Endothelial cell of umbilical vein (primary cell): ENCODE measurements around the gene VRK1. TPM values are rescaled to one million over a fixed set of nuclear protein-coding genes. Genes with fewer than 3 reads are reported as not detected.

Experiments
- BruUV-seq: library from RNA; stranded (reverse); fragments of 400-500 nt; replicated peaks from 2 replicates; lab custom pipeline; 2021; lab: Mats Ljungman, UMichigan
- CTCF ChIA-PET: fragments of 300-600, 350-600 bp; sonication (Branson Sonifier 250); formaldehyde crosslinking; loops from one replicate; lab custom pipeline; 2021; ENCODE audit warnings: antibody characterized with exemption, inconsistent platforms; lab: Charles Lee
- POLR2A ChIA-PET: fragments of 300-600, 350-600 bp; sonication (Branson Sonifier 250); formaldehyde crosslinking; loops from one replicate; lab custom pipeline; 2021; ENCODE audit warnings: antibody characterized with exemption, inconsistent platforms; lab: Charles Lee
- DNase-seq: peaks from one replicate; pipeline ENCODE4 v3.0.0-alpha.2; 2011; ENCODE audit warnings: low read depth, low spot score
- FAIRE-seq: peaks from 2 replicates; lab custom pipeline; 2011; peaks lifted over from hg19 to GRCh38; lab: Jason Lieb, UNC
- H2AFZ ChIP-seq: 2 replicates; pipeline ENCODE4 v1.6.0; 2012; ENCODE audit warnings: low read depth, low read length, control low read depth, inconsistent platforms
- H3K27ac ChIP-seq: 2 replicates; pipeline ENCODE4 v1.5.1; 2011; ENCODE audit warnings: low read depth, mild to moderate bottlenecking, control low read depth, low read length, moderate library complexity; ENCODE audit not compliant: insufficient read depth
- H3K27me3 ChIP-seq, 2 experiments: 2 replicates each; pipeline versions ENCODE4 v1.6.0 to v1.6.1; 2011; ENCODE audit warnings: low read length in 2 of 2, mixed read lengths in 1 of 2; ENCODE audit not compliant: control insufficient read depth in 2 of 2, insufficient read depth in 2 of 2
- H3K36me3 ChIP-seq, 2 experiments: 2 replicates in 1 of 2; 3 replicates in 1 of 2; pipeline ENCODE4 v1.5.1; 2011; ENCODE audit warnings: low read length in 2 of 2, mild to moderate bottlenecking in 1 of 2, moderate library complexity in 1 of 2; ENCODE audit not compliant: control insufficient read depth in 2 of 2, insufficient read depth in 2 of 2; ENCODE audit errors: extremely low read depth in 1 of 2
- H3K4me1 ChIP-seq: 3 replicates; pipeline ENCODE4 v1.5.1; 2011; ENCODE audit warnings: mild to moderate bottlenecking, low read length; ENCODE audit not compliant: control insufficient read depth, insufficient read depth; ENCODE audit errors: extremely low read depth
- H3K4me2 ChIP-seq: 2 replicates; pipeline ENCODE4 v1.6.1; 2011; ENCODE audit warnings: low read length, control low read depth, mixed read lengths; ENCODE audit not compliant: insufficient read depth
- H3K4me3 ChIP-seq, 3 experiments: fragments of 200-600 bp in 1 of 3; sonication (generic), shearing (Covaris generic) in 1 of 3; replicated peaks in 1 of 3; 2 replicates each; pipeline ENCODE4 v1.5.1; 2011 to 2016; ENCODE audit warnings: control low read depth in 3 of 3, low read length in 3 of 3, mild to moderate bottlenecking in 2 of 3, inconsistent platforms in 1 of 3, low read depth in 1 of 3, moderate library complexity in 1 of 3; ENCODE audit not compliant: insufficient read depth in 1 of 3
- H3K79me2 ChIP-seq: 2 replicates; pipeline ENCODE4 v1.6.0; 2012; ENCODE audit warnings: low read length, inconsistent platforms; ENCODE audit not compliant: control insufficient read depth, insufficient read depth
- H3K9ac ChIP-seq: replicated peaks from 2 replicates; pipeline ENCODE3; 2011; ENCODE audit warnings: low read length, control low read depth; ENCODE audit not compliant: insufficient read depth; ENCODE audit errors: extremely low read depth
- H3K9me1 ChIP-seq: replicated peaks from 3 replicates; pipeline ENCODE4 v1.6.0; 2011; ENCODE audit warnings: mild to moderate bottlenecking, low read length; ENCODE audit not compliant: control insufficient read depth, insufficient read depth; ENCODE audit errors: extremely low read depth
- H3K9me3 ChIP-seq: replicated peaks from 2 replicates; pipeline ENCODE4 v1.5.1; 2012; ENCODE audit warnings: low read length, inconsistent platforms; ENCODE audit not compliant: control insufficient read depth, insufficient read depth
- H4K20me1 ChIP-seq: replicated peaks from 2 replicates; pipeline ENCODE3; 2011; ENCODE audit warnings: mild to moderate bottlenecking, low read length; ENCODE audit not compliant: control insufficient read depth, insufficient read depth; ENCODE audit errors: extremely low read depth
- CTCF ChIP-seq, 2 donors: IDR thresholded peaks; 1 replicate in 1 of 2; 2 replicates in 1 of 2; pipeline ENCODE4 v1.5.1; 2011; ENCODE audit warnings: low read length in 2 of 2, mild to moderate bottlenecking in 2 of 2, moderate library complexity in 2 of 2, control low read depth in 1 of 2, inconsistent platforms in 1 of 2, low read depth in 1 of 2; ENCODE audit not compliant: insufficient read depth in 1 of 2; ENCODE audit errors: extremely low read depth in 1 of 2
- FOS ChIP-seq: IDR thresholded peaks from 2 replicates; pipeline ENCODE4 v1.6.1; 2011; ENCODE audit warnings: mild to moderate bottlenecking, low read length, moderate library complexity, borderline replicate concordance; ENCODE audit not compliant: insufficient read depth
- GATA2 ChIP-seq: IDR thresholded peaks from 2 replicates; pipeline ENCODE4 v1.7.0; 2011; ENCODE audit warnings: low read depth, mild to moderate bottlenecking, moderate library complexity, mixed read lengths, low read length; ENCODE audit not compliant: insufficient read length, insufficient read depth
- JUN ChIP-seq: IDR thresholded peaks from 2 replicates; pipeline ENCODE4 v1.6.1; 2011; ENCODE audit warnings: borderline replicate concordance, low read depth; ENCODE audit not compliant: insufficient read length, insufficient read depth
- MAX ChIP-seq: IDR thresholded peaks from 2 replicates; pipeline ENCODE4 v1.6.1; 2011; ENCODE audit not compliant: insufficient read depth, insufficient read length
- MYC ChIP-seq: IDR thresholded peaks from one replicate; pipeline ENCODE4 v1.6.1; 2011; ENCODE audit warnings: mild to moderate bottlenecking, low read depth, low read length
- POLR2AphosphoS5 ChIP-seq: IDR thresholded peaks from 2 replicates; pipeline ENCODE4 v1.6.1; 2012; ENCODE audit warnings: low read depth, mild to moderate bottlenecking, control low read depth, low read length, moderate library complexity; ENCODE audit not compliant: insufficient read depth
- dilution Hi-C: fragments of 300-500 bp; cut with MboI; formaldehyde crosslinking; loops from one replicate; pipeline ENCODE4 v1.15.0; 2019; ENCODE audit warnings: low sequenced_read_pairs; ENCODE audit not compliant: extremely low pct_ligation_motif_present
- intact Hi-C: fragments of 100-400 bp; cut with micrococcal nuclease; formaldehyde crosslinking; loops from one replicate; pipeline ENCODE4 v1.10.0; 2022
- polyA plus RNA-seq, 4 experiments: library from polyadenylated mRNA; depleted of rRNA in 3 of 4; stranded (reverse) in 3 of 4; unstranded in 1 of 4; fragments of >200 nt; gene quantifications; 2 replicates each; pipeline versions ENCODE4 v1.2.1 to v1.2.3, GENCODE V29; 2011 to 2012; ENCODE audit warnings: missing spikeins in 1 of 4
- total RNA-seq: library from RNA; stranded (reverse); gene quantifications from 2 replicates; pipeline ENCODE4 v1.2.3, GENCODE V29; 2021

VRK1 gene
- total and polyA plus RNA-seq, 2 donors (not counting 3 experiments of a cell fraction or from before 2014, with no cell fraction given), result 7.1 to 31.7 TPM

- intact Hi-C loops, result no loop called here
- Histone ChIP-seq H3K9me3 (no peaks in the 10 kb centered on the region), H3K27ac (no peak overlapping the region), H3K4me2 (no peak overlapping the region), H3K36me3 (no peaks in the 10 kb centered on the region), H3K27me3 (no peaks in the 10 kb centered on the region), H3K79me2 (peaks cover 98% of the 10 kb centered on the region), H2AFZ (no peak overlapping the region), H3K9me1 (no peaks in the 10 kb centered on the region), H3K4me1 (no peaks in the 10 kb centered on the region), H4K20me1 (no peaks in the 10 kb centered on the region), H3K9ac (no peak overlapping the region), H3K4me3 (no peak overlapping the region)
- TF ChIP-seq POLR2AphosphoS5 (no peak), GATA2 (no peak), MYC (no peak), CTCF (IDR thresholded peaks at IDR 0.05; ENCODE audit: extremely low read depth in 1 of 2, insufficient read depth in 1 of 2, low read depth in 1 of 2, low read length in 2 of 2) (no peak), FOS (no peak), JUN (no peak), MAX (no peak)
- FAIRE-seq (no peak), DNase-seq (no peak)
- dilution Hi-C loops, result no loop called here
- ChIA-PET POLR2A (no interaction called here), CTCF (interaction anchor here (1.7 kb wide), 1 partner anchor 46 kb away, joined by 9 read pairs; no protein-coding TSS in a partner anchor)
- no TSS peak for BruUV-seq
Measured at GRCh38 chr14:96806836-96807235, 9.7 kb downstream of the VRK1 start.
